HepG2 (cell line): Measurements from ENCODE around the gene PROC. TPM values are rescaled to one million over a fixed set of nuclear protein-coding genes. Genes with fewer than 3 reads are reported as not detected.

Source experiments
- BRCA1 ChIP-seq: sonication (generic); formaldehyde crosslinking; IDR thresholded peaks from 2 replicates; pipeline ENCODE4 v1.4.0; 2020; ENCODE audit warnings: missing genetic modification reagents
- DMAP1 ChIP-seq: IDR thresholded peaks from 2 replicates; pipeline ENCODE4 v1.6.1; 2016
- DNMT1 ChIP-seq: sonication (generic); formaldehyde crosslinking; IDR thresholded peaks from 2 replicates; pipeline ENCODE4 v1.5.1; 2020; ENCODE audit warnings: mild to moderate bottlenecking, missing genetic modification reagents
- HNF4A ChIP-seq: sonication (generic); formaldehyde crosslinking; IDR thresholded peaks from 2 replicates; pipeline ENCODE4 v1.4.0; 2020; ENCODE audit warnings: missing genetic modification reagents
- HOXA5 ChIP-seq: sonication (generic); formaldehyde crosslinking; IDR thresholded peaks from 2 replicates; pipeline ENCODE4 v1.4.0; 2020; ENCODE audit warnings: missing genetic modification reagents
- KAT8 ChIP-seq: IDR thresholded peaks from 2 replicates; pipeline ENCODE4 v1.6.1; 2016; ENCODE audit warnings: missing genetic modification reagents, missing compliant biosample characterization
- KLF13 ChIP-seq: sonication (generic); formaldehyde crosslinking; IDR thresholded peaks from 2 replicates; pipeline ENCODE4 v1.4.0; 2020; ENCODE audit warnings: mild to moderate bottlenecking, missing genetic modification reagents
- KLF16 ChIP-seq, 2 experiments: sonication (generic) in 1 of 2; formaldehyde crosslinking in 1 of 2; IDR thresholded peaks; 2 replicates each; pipeline versions ENCODE4 v1.6.1 to v1.8.0; 2016 to 2023; ENCODE audit warnings: missing genetic modification reagents in 2 of 2, missing compliant biosample characterization in 1 of 2
- MAFK ChIP-seq, 2 experiments: IDR thresholded peaks in 1 of 2; conservative IDR thresholded peaks in 1 of 2; 2 replicates each; pipeline ENCODE4 v1.6.1; 2011; ENCODE audit warnings: improper control_type of control experiment in 2 of 2, low read length in 2 of 2
- MBD4 ChIP-seq: IDR thresholded peaks from 2 replicates; pipeline ENCODE4 v1.6.1; 2012; ENCODE audit warnings: low read length, inconsistent platforms, borderline replicate concordance
- MEIS1 ChIP-seq: sonication (generic); formaldehyde crosslinking; IDR thresholded peaks from 2 replicates; pipeline ENCODE4 v1.9.0; 2021; ENCODE audit warnings: mild to moderate bottlenecking, missing genetic modification reagents, moderate library complexity, borderline replicate concordance
- NFKBIZ ChIP-seq: IDR thresholded peaks from 2 replicates; pipeline ENCODE4 v1.6.1; 2018; ENCODE audit warnings: missing genetic modification reagents, missing compliant biosample characterization
- NR2F1 ChIP-seq, 2 experiments: fragments of 450-650 bp in 1 of 2; formaldehyde crosslinking in 1 of 2; IDR thresholded peaks; 2 replicates each; pipeline versions ENCODE4 v1.5.0 to v1.6.1; 2016 to 2020; ENCODE audit warnings: mild to moderate bottlenecking in 1 of 2, missing compliant biosample characterization in 1 of 2, missing genetic modification reagents in 1 of 2, moderate library complexity in 1 of 2
- POLR2AphosphoS5 ChIP-seq: IDR thresholded peaks from 2 replicates; pipeline ENCODE4 v1.6.1; 2012; ENCODE audit warnings: low read depth, low read length
- RARG ChIP-seq: sonication (generic); formaldehyde crosslinking; IDR thresholded peaks from 2 replicates; pipeline ENCODE4 v1.4.0; 2020; ENCODE audit warnings: low read depth, mild to moderate bottlenecking, missing genetic modification reagents
- RORA ChIP-seq: sonication (generic); formaldehyde crosslinking; IDR thresholded peaks from 2 replicates; pipeline ENCODE4 v1.5.0; 2020; ENCODE audit warnings: mild to moderate bottlenecking, missing genetic modification reagents, moderate library complexity
- SMAD1 ChIP-seq: sonication (generic); formaldehyde crosslinking; IDR thresholded peaks from 2 replicates; pipeline ENCODE4 v1.4.0; 2020; ENCODE audit warnings: missing genetic modification reagents, low read depth, mild to moderate bottlenecking, borderline replicate concordance
- SOX5 ChIP-seq: IDR thresholded peaks from 2 replicates; pipeline ENCODE4 v1.6.1; 2016; ENCODE audit warnings: borderline replicate concordance
- STAT5B ChIP-seq: sonication (generic); formaldehyde crosslinking; IDR thresholded peaks from 2 replicates; pipeline ENCODE4 v1.4.0; 2020; ENCODE audit warnings: missing genetic modification reagents
- TAF15 ChIP-seq: fragments of 200-400 bp; formaldehyde crosslinking; IDR thresholded peaks from one replicate; pipeline ENCODE4 v1.6.1; 2018; ENCODE audit warnings: mild to moderate bottlenecking, low read depth, low read length; ENCODE audit not compliant: poor library complexity, severe bottlenecking
- TARDBP ChIP-seq: sonication (generic); formaldehyde crosslinking; IDR thresholded peaks from 2 replicates; pipeline ENCODE4 v1.8.0; 2022; ENCODE audit warnings: mild to moderate bottlenecking, missing genetic modification reagents
- TSC22D2 ChIP-seq: sonication (generic); formaldehyde crosslinking; IDR thresholded peaks from 2 replicates; pipeline ENCODE4 v1.5.1; 2020; ENCODE audit warnings: missing genetic modification reagents, mild to moderate bottlenecking, borderline replicate concordance
- ZNF205 ChIP-seq: IDR thresholded peaks from 2 replicates; pipeline ENCODE4 v1.6.1; 2018; ENCODE audit warnings: missing biosample characterization, missing genetic modification reagents
- ZNF30 ChIP-seq: sonication (generic); formaldehyde crosslinking; IDR thresholded peaks from 2 replicates; pipeline ENCODE4 v1.5.0; 2020; ENCODE audit warnings: mild to moderate bottlenecking, missing genetic modification reagents
- ZNF343 ChIP-seq: sonication (generic); formaldehyde crosslinking; IDR thresholded peaks from 2 replicates; pipeline ENCODE4 v1.4.0; 2020; ENCODE audit warnings: mild to moderate bottlenecking, missing genetic modification reagents
- ZNF546 ChIP-seq: sonication (generic); formaldehyde crosslinking; conservative IDR thresholded peaks from 2 replicates; pipeline ENCODE4 v1.8.1; 2023; ENCODE audit warnings: mild to moderate bottlenecking, missing genetic modification reagents
- ZNF609 ChIP-seq: sonication (generic); formaldehyde crosslinking; IDR thresholded peaks from 2 replicates; pipeline ENCODE4 v1.4.0; 2020; ENCODE audit warnings: mild to moderate bottlenecking, missing genetic modification reagents, borderline replicate concordance
- ZNF766 ChIP-seq: sonication (generic); formaldehyde crosslinking; IDR thresholded peaks from 2 replicates; pipeline ENCODE4 v1.5.0; 2020; ENCODE audit warnings: missing genetic modification reagents, borderline replicate concordance
- ZNF883 ChIP-seq: sonication (generic); formaldehyde crosslinking; IDR thresholded peaks from 2 replicates; pipeline ENCODE4 v1.5.1; 2020; ENCODE audit warnings: mild to moderate bottlenecking, missing genetic modification reagents; ENCODE audit errors: not compliant biosample characterization
- polyA plus RNA-seq, 8 experiments: library from polyadenylated mRNA; depleted of rRNA in 3 of 8; stranded (reverse) in 7 of 8; unstranded in 1 of 8; fragments of >200 nt; fragmentation: Illumina TruSeq in 4 of 8; extraction: Trizol in 4 of 8; gene quantifications; 2 replicates each; pipeline versions ENCODE4 v1.2.1 to v1.2.3, GENCODE V29; 2011 to 2016; ENCODE audit warnings: low read depth in 4 of 8, missing spikeins in 1 of 8, mixed read lengths in 1 of 8; ENCODE audit not compliant: insufficient read depth in 1 of 8
- total RNA-seq, 5 experiments: library from RNA; depleted of rRNA; stranded (reverse); fragments of >200 nt; fragmentation: Illumina TruSeq; extraction: Trizol; gene quantifications; 2 replicates each; pipeline ENCODE4 v1.2.3, GENCODE V29; 2016; ENCODE audit warnings: low read depth in 1 of 5

The PROC gene
- total and polyA plus RNA-seq, 2 of the 13 experiments (the other 11 are each of a cell fraction or from before 2014, with no cell fraction given) = 134 to 185 TPM

GRCh38 chr2:127400897-127401756 is 17.1 kb upstream of the PROC start (continued):
- TF ChIP-seq MAFK (conservative IDR thresholded peaks at IDR 0.05 in 1 of 2, IDR thresholded peaks at IDR 0.05 in 1 of 2; ENCODE audit: low read length in 2 of 2) = no peak
- no peak for TF ChIP-seq RORA
- TF ChIP-seq ZNF609 = no peak
- no peak for TF ChIP-seq ZNF766 (CRISPR knock-in tag)
- TF ChIP-seq TAF15 = no peak
- no peak for TF ChIP-seq ZNF343 (CRISPR knock-in tag)
- no peak for TF ChIP-seq HOXA5
- no peak for TF ChIP-seq SMAD1 (CRISPR knock-in tag)
- no peak for TF ChIP-seq SOX5 (CRISPR knock-in tag)
- no peak for TF ChIP-seq KLF13 (CRISPR knock-in tag)
- no peak for TF ChIP-seq TSC22D2
- no peak for TF ChIP-seq MBD4
- TF ChIP-seq KAT8 (CRISPR knock-in tag) = no peak
- no peak for TF ChIP-seq MEIS1 (CRISPR knock-in tag)
- TF ChIP-seq ZNF30 = no peak
- peak in 1 of 2 experiments; percentile 62; a peak in 1 of 4 replicates for TF ChIP-seq NR2F1 (CRISPR knock-in tag; IDR thresholded peaks at IDR 0.05)
- no peak for TF ChIP-seq DNMT1
- TF ChIP-seq ZNF883 (CRISPR knock-in tag) = peak; percentile 22
- TF ChIP-seq BRCA1 (CRISPR knock-in tag) = no peak
- no peak for TF ChIP-seq KLF16 (CRISPR knock-in tag; IDR thresholded peaks at IDR 0.05)
- TF ChIP-seq DMAP1 (CRISPR knock-in tag) = peak; percentile 23; the same call in 1 of the 2 replicates
- TF ChIP-seq TARDBP (CRISPR knock-in tag) = no peak
- TF ChIP-seq NFKBIZ = no peak
- TF ChIP-seq STAT5B = no peak
- no peak for TF ChIP-seq ZNF546 (CRISPR knock-in tag)
- no peak for TF ChIP-seq HNF4A (CRISPR knock-in tag)
- no peak for TF ChIP-seq POLR2AphosphoS5
- no peak for TF ChIP-seq ZNF205 (CRISPR knock-in tag)
- no peak for TF ChIP-seq RARG
